Ishikawa (cell line): ENCODE results near the gene NAV1.

Source experiments
- CEBPB ChIP-seq: IDR thresholded peaks from 2 replicates; pipeline ENCODE4 v1.6.1; 2012
- EP300 ChIP-seq: IDR thresholded peaks from 2 replicates; pipeline ENCODE4 v1.6.1; 2012; ENCODE audit warnings: borderline replicate concordance
- RAD21 ChIP-seq: IDR thresholded peaks from 2 replicates; pipeline ENCODE4 v1.6.1; 2012; ENCODE audit warnings: low read depth
- REST ChIP-seq: IDR thresholded peaks from 2 replicates; pipeline ENCODE4 v1.6.1; 2012; ENCODE audit warnings: low read depth, mild to moderate bottlenecking
- TCF12 ChIP-seq: IDR thresholded peaks from 2 replicates; pipeline ENCODE4 v1.6.1; 2012; ENCODE audit warnings: low read depth
- ZBTB7A ChIP-seq: IDR thresholded peaks from 2 replicates; pipeline ENCODE4 v1.6.1; 2012; ENCODE audit warnings: low read depth

GRCh38 chr1:201585093-201585483 is 46.2 kb downstream of the NAV1 start:
- TF ChIP-seq RAD21 (no peak), REST (no peak), EP300 (no peak), CEBPB (no peak), ZBTB7A (no peak), TCF12 (no peak)
